ENCODE data around the gene LYSMD4. TPM values are rescaled to one million over a fixed set of nuclear protein-coding genes. Genes with fewer than 3 reads are reported as not detected.

LYSMD4 gene
- total and polyA plus RNA-seq, 2 of the 13 experiments (the other 11 are each of a cell fraction or from before 2014, with no cell fraction given) = 7.4 to 8.5 TPM

- DNase-seq (ENCODE audit: low spot score) = no peak
- Histone ChIP-seq H3K4me2 (ENCODE audit: low read depth, low read length) (no peak overlapping the region), H3K9ac (ENCODE audit: insufficient read depth, low read depth, low read length) (no peak overlapping the region), H3K9me3 (ENCODE audit: low read length) (no peaks in the 10 kb centered on the region), H4K20me1 (ENCODE audit: insufficient read depth, low read length) (no peaks in the 10 kb centered on the region), H3K4me1 (ENCODE audit: insufficient read depth, low read length) (peaks cover 26% of the 10 kb centered on the region), H3K27ac (ENCODE audit: extremely low read length, insufficient read depth, low read length) (no peak overlapping the region), H2AFZ (ENCODE audit: low read length) (no peak overlapping the region), H3K36me3 (replicated peaks in 1 of 2; ENCODE audit: control insufficient read depth in 1 of 2, insufficient read depth in 2 of 2, low read length in 2 of 2) (no peaks in the 10 kb centered on the region), H3K4me3 (replicated peaks in 1 of 3; ENCODE audit: insufficient read depth in 1 of 3, low read depth in 2 of 3, low read length in 3 of 3) (no peak overlapping the region), H3K79me2 (ENCODE audit: insufficient read depth, low read length) (no peaks in the 10 kb centered on the region), H3K27me3 (ENCODE audit: control insufficient read depth in 1 of 2, insufficient read depth in 2 of 2, low read length in 2 of 2) (no peaks in the 10 kb centered on the region)
- ChIA-PET POLR2A (interaction anchor here (1.5 kb wide), 1 partner anchor 29 kb away, joined by 8 read pairs; the partner anchor contains the start of gene LYSMD4), CTCF (ENCODE audit: low intra/inter-chr PET ratio, low total read pairs) (no interaction called here)
- intact Hi-C loops (cut with micrococcal nuclease; ENCODE audit: unreplicated experiment) = no loop called here
- TF ChIP-seq MAFF (IDR thresholded peaks at IDR 0.05; ENCODE audit: low read depth, low read length) = peak; percentile 69
- no peak for TF ChIP-seq HOXA3 (CRISPR knock-in tag; IDR thresholded peaks at IDR 0.05)
- TF ChIP-seq ZBTB42 (CRISPR knock-in tag; IDR thresholded peaks at IDR 0.05) = no peak
- no peak for TF ChIP-seq SYNCRIP (IDR thresholded peaks at IDR 0.05; ENCODE audit: insufficient read depth, low read depth, low read length)
- TF ChIP-seq MAFK (conservative IDR thresholded peaks at IDR 0.05 in 1 of 2, IDR thresholded peaks at IDR 0.05 in 1 of 2; ENCODE audit: low read length in 2 of 2) = peak; percentile 49 to 79; a peak in 3 of 4 replicates
- no peak for TF ChIP-seq ZNF605 (CRISPR knock-in tag; IDR thresholded peaks at IDR 0.05)
- in situ Hi-C loops (cut with HindIII; ENCODE audit: extremely low pct_ligation_motif_present, low pct_unique_long_range_greater_than_20kb) = no loop called here
- no peak for ATAC-seq
- FAIRE-seq = no peak
- BruUV-seq (replicated peaks) = no TSS peak
- 58% methylated on average over 1 of the region's 1 CpG for WGBS (ENCODE audit: low lambda C conversion rate)
Measured at GRCh38 chr15:99762288-99762687, 29.1 kb upstream of the LYSMD4 start.

DNA sequence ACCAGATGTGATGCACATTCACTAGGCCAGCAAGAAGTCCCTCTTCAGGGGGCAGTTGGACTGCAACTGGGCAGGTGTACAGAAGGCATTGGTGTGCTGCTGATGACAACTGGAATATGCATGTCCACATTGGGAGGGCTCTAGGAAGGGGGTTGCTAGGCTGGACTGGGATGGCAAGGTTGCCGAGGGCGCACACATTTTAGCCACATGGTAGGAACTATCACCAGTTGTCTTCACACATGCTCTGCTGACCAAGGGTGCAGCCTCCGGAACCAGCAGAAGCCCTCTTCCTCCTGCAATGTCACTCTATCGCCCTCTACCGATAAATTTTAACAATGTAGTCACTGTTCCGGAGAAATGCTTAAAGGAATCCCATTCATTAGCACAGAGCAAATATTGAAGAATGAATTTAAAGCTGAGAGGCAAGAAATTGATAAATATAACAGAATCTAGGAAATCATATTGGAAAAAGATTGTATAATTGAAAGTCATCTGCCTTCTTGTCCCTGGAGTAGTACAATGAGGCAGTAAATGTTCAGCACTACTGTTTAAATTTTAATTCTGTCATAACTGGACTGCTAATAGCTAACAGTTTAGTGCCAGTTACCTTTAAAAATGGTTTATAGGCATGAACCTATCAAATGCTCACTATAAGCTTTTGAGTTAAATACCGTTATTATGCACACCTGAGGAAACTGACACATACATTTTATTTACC is 22.6 kb upstream of the LYSMD4 start:
- intact Hi-C loops (cut with micrococcal nuclease; ENCODE audit: unreplicated experiment) (loop anchor here (1.0 to 5.0 kb wide), 3 partner anchors 52 to 483 kb away; no protein-coding TSS in a partner anchor), in situ Hi-C loops (cut with HindIII; ENCODE audit: extremely low pct_ligation_motif_present, low pct_unique_long_range_greater_than_20kb) (no loop called here)
- BruUV-seq (replicated peaks) = no TSS peak
- H2AFZ ChIP-seq (ENCODE audit: low read length) = no peak overlapping the region
- H3K79me2 ChIP-seq (ENCODE audit: insufficient read depth, low read length) = no peaks in the 10 kb centered on the region
- ATAC-seq = peak; percentile 91
- H3K36me3 ChIP-seq (replicated peaks in 1 of 2; ENCODE audit: control insufficient read depth in 1 of 2, insufficient read depth in 2 of 2, low read length in 2 of 2) = no peaks in the 10 kb centered on the region
- CTCF ChIA-PET (ENCODE audit: low intra/inter-chr PET ratio, low total read pairs) = interaction anchor here (1.3 to 2.9 kb wide), 3 partner anchors 36 to 469 kb away, joined by 3 to 14 read pairs (median 5); no protein-coding TSS in a partner anchor
- WGBS (ENCODE audit: low lambda C conversion rate) = 3% methylated on average over 7 of the region's 7 CpGs
- H3K27me3 ChIP-seq (ENCODE audit: control insufficient read depth in 1 of 2, insufficient read depth in 2 of 2, low read length in 2 of 2) = peaks cover 0 to 3% of the 10 kb centered on the region in 2 experiments; a peak in 1 of 5 replicates
- POLR2A ChIA-PET = interaction anchor here (1.8 kb wide), 1 partner anchor 23 kb away, joined by 12 read pairs; the partner anchor contains the start of gene LYSMD4
- DNase-seq (ENCODE audit: low spot score) = peak; percentile 74
- peaks cover 26% of the 10 kb centered on the region for H3K4me1 ChIP-seq (ENCODE audit: insufficient read depth, low read length)
- no peak overlapping the region for H3K4me3 ChIP-seq (replicated peaks in 1 of 3; ENCODE audit: insufficient read depth in 1 of 3, low read depth in 2 of 3, low read length in 3 of 3)
- peak; percentile 57 for FAIRE-seq
- no peak overlapping the region for H3K9ac ChIP-seq (ENCODE audit: insufficient read depth, low read depth, low read length)
- H3K27ac ChIP-seq (ENCODE audit: extremely low read length, insufficient read depth, low read length) = no peak overlapping the region
- H3K4me2 ChIP-seq (ENCODE audit: low read depth, low read length) = peak overlapping the region; percentile 35
- H3K9me3 ChIP-seq (ENCODE audit: low read length) = no peaks in the 10 kb centered on the region
- no peaks in the 10 kb centered on the region for H4K20me1 ChIP-seq (ENCODE audit: insufficient read depth, low read length)
- no peak for TF ChIP-seq ZNF18 (CRISPR knock-in tag; IDR thresholded peaks at IDR 0.05; ENCODE audit: insufficient replicate concordance)
- peak; percentile 57 for TF ChIP-seq SALL1 (CRISPR knock-in tag; IDR thresholded peaks at IDR 0.05)
- no peak for TF ChIP-seq PBX2 (CRISPR knock-in tag; IDR thresholded peaks at IDR 0.05)
- no peak for TF ChIP-seq ZBTB25 (CRISPR knock-in tag; IDR thresholded peaks at IDR 0.05)
- no peak for TF ChIP-seq FOXK1 (CRISPR knock-in tag; IDR thresholded peaks at IDR 0.05; ENCODE audit: borderline replicate concordance, low read depth)
- no peak for TF ChIP-seq ZSCAN31 (CRISPR knock-in tag; IDR thresholded peaks at IDR 0.05; ENCODE audit: low read depth)
- TF ChIP-seq ZSCAN9 (CRISPR knock-in tag; IDR thresholded peaks at IDR 0.05; ENCODE audit: borderline replicate concordance) = 0 out of 2 replicates have a peak, but pooled peaks have one; percentile 53
- peak; percentile 20 for TF ChIP-seq XRCC5 (optimal IDR thresholded peaks at IDR 0.05; ENCODE audit: low read length)

Measured in HepG2 (cell line).